Adrenal gland (tissue), 5 donors: ENCODE measurements around the gene FAM98B.

Experiments
- POLR2A ChIP-seq, 2 donors: fragments of 450-650 bp; IDR thresholded peaks; one replicate each; pipeline ENCODE4 v1.6.1; 2017; ENCODE audit warnings: antibody characterized with exemption in 2 of 2, mild to moderate bottlenecking in 2 of 2, moderate library complexity in 1 of 2
- TF ChIP-seq, protein P1 (sequence below), 6 experiments: fragments of 450-650 bp in 4 of 6; fragments of 200-600 bp in 2 of 6; sonication (generic) in 1 of 6; IDR thresholded peaks; 1 replicate in 5 of 6; 2 replicates in 1 of 6; pipeline versions ENCODE4 v1.5.1 to v1.8.0; 2016 to 2021; ENCODE audit warnings: antibody characterized with exemption in 6 of 6, mild to moderate bottlenecking in 2 of 6, moderate library complexity in 1 of 6
- donor health status: DM: no; HTN: no; CAD: no.

DNA sequence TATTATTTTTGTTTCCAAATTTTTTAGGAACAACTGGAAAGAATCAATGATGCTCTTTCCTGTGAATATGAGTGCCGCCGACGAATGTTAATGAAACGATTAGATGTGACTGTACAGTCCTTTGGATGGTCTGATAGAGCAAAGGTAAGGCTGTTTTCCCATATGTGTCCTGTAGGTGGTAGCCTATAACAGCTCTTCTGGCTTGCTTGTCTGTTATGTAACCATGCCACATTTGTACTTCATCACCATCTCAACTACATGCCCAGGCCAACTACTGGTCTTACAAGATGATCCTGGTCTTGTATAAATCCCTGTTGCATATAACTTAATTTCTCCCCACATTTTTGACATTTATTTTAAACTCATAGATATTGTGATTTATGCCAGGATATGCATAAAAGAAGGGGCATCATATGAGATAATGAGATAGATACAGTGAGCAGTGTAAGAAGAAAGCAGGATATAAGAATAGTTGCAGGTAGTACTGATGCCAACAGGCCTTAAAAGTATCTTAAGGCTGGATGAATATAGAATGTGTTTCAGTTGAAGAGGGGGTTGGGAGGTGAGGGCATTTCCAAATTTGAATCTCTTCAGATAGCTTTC lies 20.3 kb downstream of the FAM98B start:
- no peak for TF ChIP-seq POLR2A (IDR thresholded peaks at IDR 0.05)
- TF ChIP-seq, protein P1, sequence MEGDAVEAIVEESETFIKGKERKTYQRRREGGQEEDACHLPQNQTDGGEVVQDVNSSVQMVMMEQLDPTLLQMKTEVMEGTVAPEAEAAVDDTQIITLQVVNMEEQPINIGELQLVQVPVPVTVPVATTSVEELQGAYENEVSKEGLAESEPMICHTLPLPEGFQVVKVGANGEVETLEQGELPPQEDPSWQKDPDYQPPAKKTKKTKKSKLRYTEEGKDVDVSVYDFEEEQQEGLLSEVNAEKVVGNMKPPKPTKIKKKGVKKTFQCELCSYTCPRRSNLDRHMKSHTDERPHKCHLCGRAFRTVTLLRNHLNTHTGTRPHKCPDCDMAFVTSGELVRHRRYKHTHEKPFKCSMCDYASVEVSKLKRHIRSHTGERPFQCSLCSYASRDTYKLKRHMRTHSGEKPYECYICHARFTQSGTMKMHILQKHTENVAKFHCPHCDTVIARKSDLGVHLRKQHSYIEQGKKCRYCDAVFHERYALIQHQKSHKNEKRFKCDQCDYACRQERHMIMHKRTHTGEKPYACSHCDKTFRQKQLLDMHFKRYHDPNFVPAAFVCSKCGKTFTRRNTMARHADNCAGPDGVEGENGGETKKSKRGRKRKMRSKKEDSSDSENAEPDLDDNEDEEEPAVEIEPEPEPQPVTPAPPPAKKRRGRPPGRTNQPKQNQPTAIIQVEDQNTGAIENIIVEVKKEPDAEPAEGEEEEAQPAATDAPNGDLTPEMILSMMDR (IDR thresholded peaks at IDR 0.05): peak; percentile 21 to 90 (median 82)
